ENCODE results near the gene TNN. TPM values are rescaled to one million over a fixed set of nuclear protein-coding genes. Genes with fewer than 3 reads are reported as not detected.
A peak's percentile ranks its signal among the peaks of the same experiment; 100 is the strongest.

TNN gene
- total and polyA plus RNA-seq, 8 donors, result 0.38 to 2.5 (median 1.9) TPM; not detected in 1

GRCh38 chr1:175071276-175071943 is 3.8 kb downstream of the TNN start:
- no peak for TF ChIP-seq CTCF (IDR thresholded peaks at IDR 0.05)

GRCh38 chr1:175072099-175072951 is 4.7 kb downstream of the TNN start:
- ATAC-seq (peak; percentile 84), DNase-seq (peak in 3 of 4 donors; percentile 31 to 62 (median 37))
- H3K9me3 ChIP-seq, result no peaks in the 10 kb centered on the region
- TF ChIP-seq CTCF (IDR thresholded peaks at IDR 0.05), result no peak
- intact Hi-C loops (cut with DNase I), result no loop called here
- peaks cover 0 to 14% of the 10 kb centered on the region in 2 donors for H3K4me1 ChIP-seq
- H3K27me3 ChIP-seq, result no peaks in the 10 kb centered on the region
- no peaks in the 10 kb centered on the region for H3K36me3 ChIP-seq
- H3K4me3 ChIP-seq, result no peak overlapping the region
- no peak overlapping the region for H3K27ac ChIP-seq

More at GRCh38 chr1:175071276-175071943, 3.8 kb downstream of the TNN start:
- DNase-seq, result no peak
- no peak overlapping the region for H3K4me3 ChIP-seq
- no peak overlapping the region for H3K27ac ChIP-seq
- H3K9me3 ChIP-seq, result no peaks in the 10 kb centered on the region
- no peaks in the 10 kb centered on the region for H3K36me3 ChIP-seq
- H3K4me1 ChIP-seq, result peaks cover 0 to 14% of the 10 kb centered on the region in 2 donors
- intact Hi-C loops (cut with DNase I), result no loop called here
- no peak for ATAC-seq
- H3K27me3 ChIP-seq, result no peaks in the 10 kb centered on the region

GRCh38 chr1:175073061-175073460 is 5.4 kb downstream of the TNN start:
- no peak overlapping the region for H3K4me3 ChIP-seq
- peak; percentile 64 for ATAC-seq
- DNase-seq, result no peak
- H3K36me3 ChIP-seq, result no peaks in the 10 kb centered on the region
- H3K9me3 ChIP-seq, result no peaks in the 10 kb centered on the region
- intact Hi-C loops (cut with DNase I), result no loop called here
- H3K27ac ChIP-seq, result no peak overlapping the region
- no peaks in the 10 kb centered on the region for H3K27me3 ChIP-seq
- H3K4me1 ChIP-seq, result peaks cover 0 to 14% of the 10 kb centered on the region in 2 donors
- no peak for TF ChIP-seq CTCF (IDR thresholded peaks at IDR 0.05)

- H3K27ac ChIP-seq, result no peak overlapping the region
- DNase-seq (no peak), ATAC-seq (no peak)
- TF ChIP-seq CTCF (IDR thresholded peaks at IDR 0.05), result no peak
- no peak overlapping the region for H3K4me3 ChIP-seq
- no peaks in the 10 kb centered on the region for H3K36me3 ChIP-seq
- intact Hi-C loops (cut with DNase I), result no loop called here
- peaks cover 0 to 14% of the 10 kb centered on the region in 2 donors for H3K4me1 ChIP-seq
- H3K27me3 ChIP-seq, result no peaks in the 10 kb centered on the region
- no peaks in the 10 kb centered on the region for H3K9me3 ChIP-seq
Measured at GRCh38 chr1:175073633-175074032, 6.0 kb downstream of the TNN start.

Data from left lung (tissue), 10 donors.